GM10266 (cell line): ENCODE measurements around the gene SP110.

Experiments
- DNase-seq: peaks from one replicate; pipeline ENCODE4 v3.0.0; 2012; ENCODE audit errors: extremely low spot score
- CTCF ChIP-seq: IDR thresholded peaks from 2 replicates; pipeline ENCODE4 v1.5.1; 2012; ENCODE audit warnings: mild to moderate bottlenecking, low read depth; ENCODE audit not compliant: control insufficient read depth, insufficient read depth; ENCODE audit errors: missing control alignments

SP110 gene

DNA sequence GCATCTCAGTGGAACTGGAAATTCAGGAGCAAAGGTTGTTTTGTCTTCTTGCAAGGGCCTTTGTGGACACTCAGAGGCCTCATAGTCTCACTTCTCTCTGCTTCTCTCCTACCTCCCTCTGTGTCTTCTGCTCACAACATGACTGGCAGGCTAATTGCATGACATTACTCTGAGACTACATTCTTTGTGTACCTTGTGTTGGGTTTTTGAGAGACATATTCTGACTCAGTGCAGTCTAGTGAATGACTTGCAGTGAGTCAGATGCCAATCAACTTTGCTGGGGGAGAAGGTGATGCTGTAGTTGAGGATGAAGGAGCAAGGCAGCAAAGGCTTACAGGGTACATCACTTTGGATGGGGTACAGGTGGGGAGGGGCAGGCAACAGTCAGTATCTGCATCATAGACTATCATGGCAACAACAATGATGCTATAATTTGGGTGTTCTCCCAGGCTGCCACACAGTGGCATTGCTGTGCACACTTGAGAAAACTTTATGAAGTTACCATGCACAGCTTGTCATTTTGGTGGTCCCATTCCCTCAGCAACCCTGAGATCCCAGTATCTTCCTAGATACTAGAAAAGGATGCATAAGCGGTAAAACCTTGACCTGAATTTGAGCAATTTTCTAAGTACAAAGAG lies 81.8 kb downstream of the SP110 start:
- TF ChIP-seq CTCF: no peak
- DNase-seq: no peak

DNA sequence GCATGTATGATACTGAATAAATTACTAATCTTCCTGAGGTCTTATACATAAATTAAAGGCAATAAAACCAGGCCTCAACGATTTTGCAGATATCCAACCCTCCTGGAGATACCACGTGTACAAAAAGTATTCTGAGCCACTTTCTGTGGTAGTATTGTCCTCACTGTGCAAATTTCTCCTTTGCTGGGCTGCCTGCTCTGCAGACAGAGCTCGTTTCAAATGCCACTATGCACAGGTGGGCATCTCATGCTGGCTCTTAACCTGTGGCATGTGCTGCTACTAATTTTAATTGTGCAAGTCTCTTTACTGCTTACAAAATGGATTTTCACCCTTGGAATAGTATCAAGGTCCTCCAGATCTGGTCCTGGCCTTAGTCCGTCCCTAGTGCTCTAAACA lies 84.7 kb downstream of the SP110 start:
- DNase-seq: no peak
- TF ChIP-seq CTCF: no peak

GRCh38 chr2:230134496-230135129 lies 85.2 kb downstream of the SP110 start:
- DNase-seq: no peak
- TF ChIP-seq CTCF: no peak

GRCh38 chr2:230131366-230131765 lies 88.4 kb downstream of the SP110 start:
- TF ChIP-seq CTCF: no peak

GRCh38 chr2:230130668-230131364 lies 89.0 kb downstream of the SP110 start:
- DNase-seq: no peak
- TF ChIP-seq CTCF: no peak

More at GRCh38 chr2:230131366-230131765, 88.4 kb downstream of the SP110 start:
- no peak for DNase-seq

GRCh38 chr2:230129343-230129742 lies 90.4 kb downstream of the SP110 start:
- TF ChIP-seq CTCF: no peak
- no peak for DNase-seq
